ENCODE results near the gene PTK7. TPM values are rescaled to one million over a fixed set of nuclear protein-coding genes. Genes with fewer than 3 reads are reported as not detected.
A peak's percentile ranks its signal among the peaks of the same experiment; 100 is the strongest.

Gene PTK7
- 10 to 100 TPM in 3 of 4 donors, 1 to 10 TPM in 1; 4.4 to 22.3 (median 18.3) TPM for total RNA-seq

GRCh38 chr6:43075670-43076463 is at the start of gene PTK7:
Gene PTK7 (plus strand): TSS chr6:43076314. CDS start chr6:43076489, 175 bp downstream.
- Histone ChIP-seq H3K4me3 (peak within 1 kb of the TSS; percentile 41 to 68 (median 50)), H3K4me1 (peaks cover 0 to 18% (median 5%) of the 10 kb centered on the region in 4 donors), H3K27me3 (no peaks in the 10 kb centered on the region), H3K9me3 (no peaks in the 10 kb centered on the region), H3K36me3 (peaks cover 0 to 37% (median 0%) of the 10 kb centered on the region in 3 donors), H3K27ac (peak within 1 kb of the TSS in 3 of 4 donors; percentile 46 to 65 (median 65))
- TF ChIP-seq POLR2A (IDR thresholded peaks at IDR 0.05) (no peak), CTCF (IDR thresholded peaks at IDR 0.05) (no peak)
- DNase-seq = peak in 1 of 3 donors; percentile 63

DNA sequence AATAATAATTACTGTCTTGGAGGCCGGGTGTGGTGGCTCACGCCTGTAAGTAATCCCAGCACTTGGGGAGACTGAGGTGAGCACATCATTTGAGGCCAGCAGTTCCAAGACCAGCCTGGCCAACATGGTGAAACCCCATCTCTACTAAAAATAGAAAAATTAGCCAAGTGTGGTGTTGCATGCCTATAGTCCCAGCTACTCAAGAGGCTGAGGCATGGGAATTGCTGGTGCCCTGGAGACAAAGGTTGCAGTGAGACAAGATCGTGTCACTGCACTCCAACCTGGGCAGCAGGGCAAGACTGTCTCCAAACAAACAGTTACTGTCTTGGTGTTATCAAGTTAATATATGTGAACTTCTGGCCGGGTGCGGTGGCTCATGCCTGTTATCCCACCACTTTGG is 49.7 kb upstream of the PTK7 start:
- H3K27ac ChIP-seq = no peak overlapping the region
- DNase-seq = no peak
- no peak for TF ChIP-seq CTCF (IDR thresholded peaks at IDR 0.05)
- no peak for TF ChIP-seq POLR2A (IDR thresholded peaks at IDR 0.05)
- no peak overlapping the region for H3K4me3 ChIP-seq
- peaks cover 0 to 63% (median 0%) of the 10 kb centered on the region in 3 donors for H3K36me3 ChIP-seq
- peaks cover 0 to 15% (median 5%) of the 10 kb centered on the region in 4 donors for H3K4me1 ChIP-seq
- H3K9me3 ChIP-seq = no peaks in the 10 kb centered on the region
- H3K27me3 ChIP-seq = no peaks in the 10 kb centered on the region

DNA sequence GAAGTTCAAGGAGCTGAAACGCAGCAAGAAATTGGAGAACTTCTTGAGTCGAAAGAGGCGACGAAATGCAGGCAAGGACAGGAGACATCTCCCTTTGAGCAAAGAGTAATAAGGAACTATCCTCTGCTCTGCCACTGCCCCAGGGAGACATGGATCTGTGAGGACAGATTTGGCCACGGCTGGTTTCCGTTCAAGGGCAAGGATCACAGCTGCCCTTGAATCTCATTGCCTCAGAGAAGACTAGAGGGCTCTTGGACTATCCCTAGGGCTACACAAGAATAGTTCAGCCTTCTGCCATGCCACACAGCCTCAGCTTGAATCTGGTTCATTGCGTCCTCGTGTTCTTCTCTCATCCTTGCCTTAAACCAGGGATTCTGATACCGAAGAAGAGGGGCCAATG is 47.0 kb upstream of the PTK7 start:
- TF ChIP-seq POLR2A (IDR thresholded peaks at IDR 0.05) (no peak), CTCF (IDR thresholded peaks at IDR 0.05) (no peak)
- no peaks in the 10 kb centered on the region for H3K4me1 ChIP-seq
- no peaks in the 10 kb centered on the region for H3K27me3 ChIP-seq
- peaks cover 0 to 73% (median 0%) of the 10 kb centered on the region in 3 donors for H3K36me3 ChIP-seq
- no peak overlapping the region for H3K4me3 ChIP-seq
- no peak for DNase-seq
- H3K27ac ChIP-seq = no peak overlapping the region
- no peaks in the 10 kb centered on the region for H3K9me3 ChIP-seq

DNA sequence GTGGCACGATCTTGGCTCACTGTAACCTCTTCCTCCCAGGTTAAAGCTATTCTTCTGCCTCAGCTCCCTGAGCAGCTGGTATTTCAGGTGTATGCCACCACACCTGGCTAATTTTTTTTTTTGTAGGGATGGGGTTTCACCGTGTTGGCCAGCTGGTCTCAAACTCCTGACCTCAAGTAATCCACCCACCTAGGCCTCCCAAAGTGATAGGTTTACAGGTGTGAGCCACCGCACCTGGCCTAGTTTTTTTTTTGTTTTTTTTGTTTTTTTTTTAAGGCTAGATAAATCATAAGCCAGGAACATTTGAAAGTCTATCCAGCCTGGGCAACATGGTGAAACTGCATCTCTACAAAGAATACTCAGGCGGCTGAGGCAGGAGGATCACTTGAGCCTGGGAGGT is 43.8 kb upstream of the PTK7 start:
- Histone ChIP-seq H3K9me3 (no peaks in the 10 kb centered on the region), H3K36me3 (peaks cover 0 to 74% (median 0%) of the 10 kb centered on the region in 3 donors), H3K4me1 (no peaks in the 10 kb centered on the region), H3K27me3 (no peaks in the 10 kb centered on the region), H3K4me3 (no peak overlapping the region), H3K27ac (no peak overlapping the region)
- TF ChIP-seq CTCF (IDR thresholded peaks at IDR 0.05) (no peak), POLR2A (IDR thresholded peaks at IDR 0.05) (no peak)
- DNase-seq = no peak

DNA sequence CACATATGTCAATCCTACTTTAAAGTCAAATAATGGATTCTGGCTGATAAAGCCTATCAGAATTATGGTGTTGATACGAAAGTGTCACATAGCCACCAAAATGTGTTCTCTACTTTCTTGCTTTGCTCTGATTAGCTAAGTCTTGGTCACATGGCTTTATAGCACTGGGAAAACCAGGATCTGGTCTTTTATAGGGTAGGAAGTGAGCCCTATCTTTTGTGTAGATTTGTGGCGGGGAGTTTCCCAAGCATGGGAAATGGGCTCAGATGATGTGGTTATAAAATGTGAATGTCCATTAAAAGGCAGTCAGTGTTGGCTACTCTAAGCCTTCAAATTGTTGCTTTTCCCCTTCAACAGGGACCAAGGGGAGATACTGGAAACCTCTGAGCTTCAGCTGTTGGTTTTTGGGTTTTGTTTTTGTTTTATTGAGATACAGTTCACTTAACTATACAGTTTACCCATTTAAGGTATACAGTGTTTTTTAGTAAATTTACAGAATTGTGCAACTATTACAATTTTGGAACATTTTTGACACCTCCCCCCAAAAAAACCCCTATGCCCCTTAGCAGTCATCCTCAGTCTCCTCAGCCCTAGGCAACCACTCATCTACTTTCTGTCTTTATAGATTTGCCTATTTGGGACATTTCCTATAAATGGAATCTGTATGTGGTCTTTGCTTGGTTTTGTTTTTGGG is 42.5 kb upstream of the PTK7 start:
- no peaks in the 10 kb centered on the region for H3K4me1 ChIP-seq
- TF ChIP-seq CTCF (IDR thresholded peaks at IDR 0.05) (no peak), POLR2A (IDR thresholded peaks at IDR 0.05) (no peak)
- H3K36me3 ChIP-seq = peaks cover 0 to 72% (median 0%) of the 10 kb centered on the region in 3 donors
- no peaks in the 10 kb centered on the region for H3K27me3 ChIP-seq
- H3K9me3 ChIP-seq = no peaks in the 10 kb centered on the region
- H3K27ac ChIP-seq = no peak overlapping the region
- no peak for DNase-seq
- no peak overlapping the region for H3K4me3 ChIP-seq

All from Peyer's patch (tissue), 4 donors.